HCT116 (cell line): ENCODE measurements around the gene NUDT22. TPM values are rescaled to one million over a fixed set of nuclear protein-coding genes. Genes with fewer than 3 reads are reported as not detected.

Experiments used
- ATAC-seq: fragments of 200-7000 bp; cut with Tn5 transposase; 2 replicates; pipeline ENCODE4 v1.9.1; 2020; ENCODE audit warnings: mild to moderate bottlenecking, moderate library complexity
- BruUV-seq: library from RNA; stranded (reverse); fragments of 400-500 nt; replicated peaks from 2 replicates; lab custom pipeline; 2021; lab: Mats Ljungman, UMichigan
- CTCF ChIA-PET: fragments of 300-600 bp; sonication (Branson Sonifier 250); formaldehyde crosslinking; loops from one replicate; lab custom pipeline; 2021; ENCODE audit warnings: antibody characterized with exemption; lab: Charles Lee
- POLR2A ChIA-PET: fragments of 300-600, 350-600 bp; sonication (Branson Sonifier 250); formaldehyde crosslinking; loops from one replicate; lab custom pipeline; 2021; ENCODE audit warnings: antibody characterized with exemption; lab: Charles Lee
- RAD21 ChIA-PET, 2 experiments: fragments of 300-600 bp; sonication (Branson Sonifier 250); formaldehyde crosslinking; loops; one replicate each; lab custom pipeline; 2023; ENCODE audit warnings: low total read pairs in 2 of 2; ENCODE audit not compliant: uncharacterized antibody in 2 of 2, unreplicated experiment in 2 of 2, low non-redundant PET in 1 of 2; lab: Charles Lee
- DNase-seq: peaks from one replicate; pipeline ENCODE4 v3.0.0-alpha.2; 2010; ENCODE audit warnings: low read depth, low spot score
- H2AFZ ChIP-seq: fragments of 200-600 bp; shearing (Covaris generic), sonication (generic); 2 replicates; pipeline ENCODE4 v1.6.1; 2017; ENCODE audit warnings: low read depth, mixed run types, mixed read lengths, antibody characterized with exemption, low read length; ENCODE audit not compliant: poor library complexity, severe bottlenecking
- H3K27ac ChIP-seq: 2 replicates; pipeline ENCODE4 v1.5.1; 2012; ENCODE audit warnings: low read depth, low read length
- H3K27me3 ChIP-seq: fragments of 200-600 bp; sonication (generic); 2 replicates; pipeline ENCODE4 v1.6.1; 2016; ENCODE audit warnings: mixed run types, low read length, mixed read lengths; ENCODE audit not compliant: insufficient read depth
- H3K36me3 ChIP-seq, 2 experiments: fragments of 200-500 bp in 1 of 2; fragments of 200-600 bp in 1 of 2; sonication (Bioruptor generic) in 1 of 2; sonication (generic) in 1 of 2; 2 replicates each; pipeline versions ENCODE4 v1.5.1 to v1.6.1; 2014 to 2016; ENCODE audit warnings: low read length in 2 of 2, inconsistent platforms in 1 of 2, mixed read lengths in 1 of 2, mixed run types in 1 of 2; ENCODE audit not compliant: insufficient read depth in 2 of 2, control insufficient read depth in 1 of 2
- H3K4me1 ChIP-seq, 2 experiments: fragments of 200-600 bp in 1 of 2; sonication (generic) in 1 of 2; 2 replicates each; pipeline versions ENCODE4 v1.5.1 to v1.6.1; 2012 to 2017; ENCODE audit warnings: low read length in 2 of 2, inconsistent platforms in 1 of 2, mild to moderate bottlenecking in 1 of 2, mixed read lengths in 1 of 2, mixed run types in 1 of 2, moderate library complexity in 1 of 2; ENCODE audit not compliant: insufficient read depth in 2 of 2, control insufficient read depth in 1 of 2
- H3K4me2 ChIP-seq: fragments of 200-600 bp; sonication (generic); 2 replicates; pipeline ENCODE4 v1.6.1; 2017; ENCODE audit warnings: mixed run types, low read length, mixed read lengths
- H3K4me3 ChIP-seq, 2 experiments: fragments of 200-600 bp in 1 of 2; sonication (generic) in 1 of 2; replicated peaks in 1 of 2; 2 replicates each; pipeline ENCODE4 v1.5.1; 2011 to 2016; ENCODE audit warnings: low read length in 2 of 2, control low read depth in 1 of 2, low read depth in 1 of 2, mild to moderate bottlenecking in 1 of 2, mixed read lengths in 1 of 2, mixed run types in 1 of 2
- H3K79me2 ChIP-seq: fragments of 200-600 bp; sonication (generic); 2 replicates; pipeline ENCODE4 v1.6.1; 2017; ENCODE audit warnings: mild to moderate bottlenecking, mixed run types, low read length, moderate library complexity, mixed read lengths; ENCODE audit not compliant: insufficient read depth
- H3K9ac ChIP-seq: fragments of 200-600 bp; sonication (generic); 2 replicates; pipeline ENCODE4 v1.6.1; 2016; ENCODE audit warnings: low read length, mixed read lengths
- H3K9me2 ChIP-seq: fragments of 200-600 bp; sonication (generic), shearing (Covaris generic); 2 replicates; pipeline ENCODE4 v1.6.1; 2017; ENCODE audit warnings: mixed run types, mild to moderate bottlenecking, moderate library complexity; ENCODE audit not compliant: insufficient read depth
- H3K9me3 ChIP-seq, 2 experiments: fragments of 200-500 bp in 1 of 2; fragments of 200-600 bp in 1 of 2; sonication (Bioruptor generic) in 1 of 2; sonication (generic) in 1 of 2; 2 replicates each; pipeline ENCODE4 v1.6.1; 2014 to 2017; ENCODE audit warnings: low read length in 2 of 2, mixed read lengths in 2 of 2, inconsistent platforms in 1 of 2, low read depth in 1 of 2, mild to moderate bottlenecking in 1 of 2, mixed run types in 1 of 2, moderate library complexity in 1 of 2; ENCODE audit not compliant: control insufficient read depth in 1 of 2, insufficient read depth in 1 of 2
- H4K20me1 ChIP-seq: fragments of 200-600 bp; sonication (generic), shearing (Covaris generic); 2 replicates; pipeline ENCODE4 v1.6.1; 2017; ENCODE audit warnings: mixed run types, mild to moderate bottlenecking, moderate library complexity; ENCODE audit not compliant: insufficient read depth
- CBX3 ChIP-seq: IDR thresholded peaks from 2 replicates; pipeline ENCODE4 v1.6.1; 2012; ENCODE audit warnings: low read depth
- CEBPB ChIP-seq: IDR thresholded peaks from 2 replicates; pipeline ENCODE4 v1.6.1; 2012; ENCODE audit warnings: low read depth
- EGR1 ChIP-seq: IDR thresholded peaks from 2 replicates; pipeline ENCODE4 v1.6.1; 2012; ENCODE audit warnings: low read depth
- ELF1 ChIP-seq: IDR thresholded peaks from 2 replicates; pipeline ENCODE4 v1.6.1; 2012; ENCODE audit warnings: low read depth, borderline replicate concordance
- EZH2phosphoT487 ChIP-seq: fragments of 200-600 bp; IDR thresholded peaks from 2 replicates; pipeline ENCODE4 v1.6.1; 2018; ENCODE audit warnings: antibody characterized with exemption, borderline replicate concordance
- JUND ChIP-seq: IDR thresholded peaks from 2 replicates; pipeline ENCODE4 v1.6.1; 2012
- POLR2A ChIP-seq: IDR thresholded peaks from 2 replicates; pipeline ENCODE4 v1.7.0; 2011; ENCODE audit warnings: borderline replicate concordance; ENCODE audit not compliant: insufficient read depth, insufficient read length; ENCODE audit errors: extremely low read depth
- POLR2AphosphoS5 ChIP-seq: IDR thresholded peaks from 2 replicates; pipeline ENCODE4 v1.6.1; 2011; ENCODE audit warnings: mild to moderate bottlenecking, low read depth, low read length, moderate library complexity
- RAD21 ChIP-seq: IDR thresholded peaks from 2 replicates; pipeline ENCODE4 v1.6.1; 2012; ENCODE audit warnings: low read depth, mild to moderate bottlenecking
- SP1 ChIP-seq: IDR thresholded peaks from 2 replicates; pipeline ENCODE4 v1.6.1; 2012; ENCODE audit warnings: low read depth
- YY1 ChIP-seq: IDR thresholded peaks from 2 replicates; pipeline ENCODE4 v1.6.1; 2011; ENCODE audit warnings: low read length, low read depth, moderate library complexity, mild to moderate bottlenecking; ENCODE audit not compliant: insufficient replicate concordance; ENCODE audit errors: extremely low read depth
- ZFX ChIP-seq: fragments of 450-650 bp; IDR thresholded peaks from 2 replicates; pipeline ENCODE4 v1.6.1; 2017
- ZNF274 ChIP-seq: fragments of 200-500 bp; sonication (Bioruptor generic); IDR thresholded peaks from 2 replicates; pipeline ENCODE4 v1.6.1; 2014; ENCODE audit warnings: mild to moderate bottlenecking, low read depth, low read length, inconsistent platforms
- intact Hi-C: fragments of 100-400 bp; cut with micrococcal nuclease; formaldehyde crosslinking; loops from 2 replicates; pipeline ENCODE4 v1.10.0; 2022
- total RNA-seq: library from RNA; stranded (reverse); gene quantifications from one replicate; pipeline ENCODE4 v1.2.1, GENCODE V29; 2021; ENCODE audit not compliant: unreplicated experiment
- TF ChIP-seq, protein P1 (sequence below): IDR thresholded peaks from 2 replicates; pipeline ENCODE4 v1.6.1; 2011; ENCODE audit warnings: mild to moderate bottlenecking, low read length, moderate library complexity; ENCODE audit not compliant: insufficient replicate concordance; ENCODE audit errors: extremely low read depth
- TF ChIP-seq, protein P2 (sequence below): IDR thresholded peaks from 2 replicates; pipeline ENCODE4 v1.6.1; 2012; ENCODE audit warnings: low read depth
- TF ChIP-seq, protein P3 (sequence below): IDR thresholded peaks from 2 replicates; pipeline ENCODE4 v1.6.1; 2012
- TF ChIP-seq, protein P4 (sequence below): IDR thresholded peaks from 2 replicates; pipeline ENCODE4 v1.6.1; 2012

The NUDT22 gene
- total RNA-seq, 1 experiment from 2014 or later: 70.9 TPM

DNA sequence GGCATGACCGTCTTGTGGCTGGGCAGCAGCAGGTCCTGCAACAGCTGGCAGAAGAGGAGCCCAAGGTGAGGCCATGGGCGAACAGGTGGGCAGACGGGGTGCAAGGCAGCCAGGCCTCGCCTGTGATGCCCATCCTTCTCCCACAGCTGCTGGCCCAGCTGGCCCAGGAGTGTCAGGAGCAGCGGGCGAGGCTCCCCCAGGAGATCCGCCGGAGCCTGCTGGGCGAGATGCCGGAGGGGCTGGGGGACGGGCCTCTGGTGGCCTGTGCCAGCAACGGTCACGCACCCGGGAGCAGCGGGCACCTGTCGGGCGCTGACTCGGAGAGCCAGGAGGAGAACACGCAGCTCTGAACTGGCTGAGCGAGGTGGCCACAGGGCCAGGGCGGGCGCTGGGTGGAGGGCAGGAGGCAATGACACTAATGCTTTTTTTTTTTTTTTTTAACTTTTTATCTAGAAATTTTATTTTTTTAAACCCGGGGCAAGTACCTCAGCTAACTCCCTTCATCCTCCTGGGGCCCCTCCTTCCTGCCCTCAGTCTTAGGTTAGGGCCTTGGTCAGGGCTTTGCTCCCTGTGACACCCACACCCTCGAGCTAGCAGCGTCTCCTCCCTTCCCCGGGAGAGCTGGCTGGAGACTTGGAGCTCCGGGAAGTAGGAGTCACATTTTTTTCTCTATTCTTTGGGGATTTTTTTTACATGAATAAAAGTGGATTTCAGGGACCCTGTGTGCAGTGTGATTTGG lies 41.3 kb downstream of the NUDT22 start:
- ATAC-seq (no peak), DNase-seq (no peak)
- no TSS peak for BruUV-seq
- Histone ChIP-seq H3K79me2 (peaks cover 6% of the 10 kb centered on the region; the same call in 1 of the 2 replicates), H3K4me1 (peaks cover 18 to 31% of the 10 kb centered on the region in 2 experiments; a peak in 3 of 4 replicates), H3K27me3 (no peaks in the 10 kb centered on the region), H3K9me3 (no peaks in the 10 kb centered on the region), H3K9me2 (no peaks in the 10 kb centered on the region), H2AFZ (no peak overlapping the region), H3K27ac (peak overlapping the region; percentile 95), H3K4me2 (peak overlapping the region; percentile 91), H3K9ac (no peak overlapping the region), H3K36me3 (peaks cover 5 to 27% of the 10 kb centered on the region in 2 experiments; a peak in 2 of 4 replicates), H3K4me3 (no peak overlapping the region), H4K20me1 (no peaks in the 10 kb centered on the region)
- CTCF ChIA-PET: no interaction called here
- TF ChIP-seq, protein P1, sequence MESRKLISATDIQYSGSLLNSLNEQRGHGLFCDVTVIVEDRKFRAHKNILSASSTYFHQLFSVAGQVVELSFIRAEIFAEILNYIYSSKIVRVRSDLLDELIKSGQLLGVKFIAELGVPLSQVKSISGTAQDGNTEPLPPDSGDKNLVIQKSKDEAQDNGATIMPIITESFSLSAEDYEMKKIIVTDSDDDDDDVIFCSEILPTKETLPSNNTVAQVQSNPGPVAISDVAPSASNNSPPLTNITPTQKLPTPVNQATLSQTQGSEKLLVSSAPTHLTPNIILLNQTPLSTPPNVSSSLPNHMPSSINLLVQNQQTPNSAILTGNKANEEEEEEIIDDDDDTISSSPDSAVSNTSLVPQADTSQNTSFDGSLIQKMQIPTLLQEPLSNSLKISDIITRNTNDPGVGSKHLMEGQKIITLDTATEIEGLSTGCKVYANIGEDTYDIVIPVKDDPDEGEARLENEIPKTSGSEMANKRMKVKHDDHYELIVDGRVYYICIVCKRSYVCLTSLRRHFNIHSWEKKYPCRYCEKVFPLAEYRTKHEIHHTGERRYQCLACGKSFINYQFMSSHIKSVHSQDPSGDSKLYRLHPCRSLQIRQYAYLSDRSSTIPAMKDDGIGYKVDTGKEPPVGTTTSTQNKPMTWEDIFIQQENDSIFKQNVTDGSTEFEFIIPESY: no peak
- TF ChIP-seq ZFX (no peak), ELF1 (no peak), EZH2phosphoT487 (no peak), RAD21 (no peak), SP1 (no peak), EGR1 (no peak), POLR2AphosphoS5 (no peak), ZNF274 (no peak), CBX3 (no peak), POLR2A (no peak), CEBPB (no peak), YY1 (no peak), JUND (no peak)
- TF ChIP-seq, protein P2, sequence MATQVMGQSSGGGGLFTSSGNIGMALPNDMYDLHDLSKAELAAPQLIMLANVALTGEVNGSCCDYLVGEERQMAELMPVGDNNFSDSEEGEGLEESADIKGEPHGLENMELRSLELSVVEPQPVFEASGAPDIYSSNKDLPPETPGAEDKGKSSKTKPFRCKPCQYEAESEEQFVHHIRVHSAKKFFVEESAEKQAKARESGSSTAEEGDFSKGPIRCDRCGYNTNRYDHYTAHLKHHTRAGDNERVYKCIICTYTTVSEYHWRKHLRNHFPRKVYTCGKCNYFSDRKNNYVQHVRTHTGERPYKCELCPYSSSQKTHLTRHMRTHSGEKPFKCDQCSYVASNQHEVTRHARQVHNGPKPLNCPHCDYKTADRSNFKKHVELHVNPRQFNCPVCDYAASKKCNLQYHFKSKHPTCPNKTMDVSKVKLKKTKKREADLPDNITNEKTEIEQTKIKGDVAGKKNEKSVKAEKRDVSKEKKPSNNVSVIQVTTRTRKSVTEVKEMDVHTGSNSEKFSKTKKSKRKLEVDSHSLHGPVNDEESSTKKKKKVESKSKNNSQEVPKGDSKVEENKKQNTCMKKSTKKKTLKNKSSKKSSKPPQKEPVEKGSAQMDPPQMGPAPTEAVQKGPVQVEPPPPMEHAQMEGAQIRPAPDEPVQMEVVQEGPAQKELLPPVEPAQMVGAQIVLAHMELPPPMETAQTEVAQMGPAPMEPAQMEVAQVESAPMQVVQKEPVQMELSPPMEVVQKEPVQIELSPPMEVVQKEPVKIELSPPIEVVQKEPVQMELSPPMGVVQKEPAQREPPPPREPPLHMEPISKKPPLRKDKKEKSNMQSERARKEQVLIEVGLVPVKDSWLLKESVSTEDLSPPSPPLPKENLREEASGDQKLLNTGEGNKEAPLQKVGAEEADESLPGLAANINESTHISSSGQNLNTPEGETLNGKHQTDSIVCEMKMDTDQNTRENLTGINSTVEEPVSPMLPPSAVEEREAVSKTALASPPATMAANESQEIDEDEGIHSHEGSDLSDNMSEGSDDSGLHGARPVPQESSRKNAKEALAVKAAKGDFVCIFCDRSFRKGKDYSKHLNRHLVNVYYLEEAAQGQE: no peak
- TF ChIP-seq, protein P3, sequence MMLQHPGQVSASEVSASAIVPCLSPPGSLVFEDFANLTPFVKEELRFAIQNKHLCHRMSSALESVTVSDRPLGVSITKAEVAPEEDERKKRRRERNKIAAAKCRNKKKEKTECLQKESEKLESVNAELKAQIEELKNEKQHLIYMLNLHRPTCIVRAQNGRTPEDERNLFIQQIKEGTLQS: no peak
- TF ChIP-seq, protein P4, sequence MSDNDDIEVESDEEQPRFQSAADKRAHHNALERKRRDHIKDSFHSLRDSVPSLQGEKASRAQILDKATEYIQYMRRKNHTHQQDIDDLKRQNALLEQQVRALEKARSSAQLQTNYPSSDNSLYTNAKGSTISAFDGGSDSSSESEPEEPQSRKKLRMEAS: no peak
- RAD21 ChIA-PET: no interaction called here
- intact Hi-C loops: no loop called here
- POLR2A ChIA-PET: interaction anchor here (1.7 to 2.0 kb wide), 2 partner anchors 26 to 37 kb away, joined by 5 to 9 read pairs; partner anchors contain the start of genes ESRRA and FKBP2
